ENCODE measurements around the gene SPN. TPM values are rescaled to one million over a fixed set of nuclear protein-coding genes. Genes with fewer than 3 reads are reported as not detected.

Gene SPN
- total and polyA plus RNA-seq, 7 donors = 0.28 to 13.3 (median 1.1) TPM

Other genes starting within 250 kb of the SPN start
- gene BOLA2, start 208.9 kb upstream of the SPN start, total RNA-seq = 10 to 100 TPM in 3 of 4 donors, 1 to 10 TPM in 1; 9.4 to 17.1 (median 13.2) TPM
- gene BOLA2, start 208.9 kb upstream of the SPN start, polyA plus RNA-seq = 10 to 100 TPM; 32.4 to 39.1 (median 36.6) TPM
- gene SLX1B, start 208.7 kb upstream of the SPN start, total RNA-seq = 10 to 100 TPM in 3 of 4 donors, 1 to 10 TPM in 1; 3.0 to 18.3 (median 11.8) TPM
- 10 to 100 TPM; 21.6 to 44.4 (median 37.5) TPM for gene SLX1B, start 208.7 kb upstream of the SPN start, polyA plus RNA-seq
- gene SULT1A4, start 203.3 kb upstream of the SPN start, total RNA-seq = 10 to 100 TPM in 1 of 4 donors, 1 to 10 TPM in 2, not detected in 1; 2.0 to 10.3 (median 7.5) TPM
- 100 to 1,000 TPM in 2 of 3 donors, 10 to 100 TPM in 1; 61.3 to 132 (median 115) TPM for gene SULT1A4, start 203.3 kb upstream of the SPN start, polyA plus RNA-seq
- 10 to 100 TPM; 12.8 to 81.7 (median 38.0) TPM for gene NPIPB12, start 156.8 kb upstream of the SPN start, total RNA-seq
- 10 to 100 TPM in 2 of 3 donors, 1 to 10 TPM in 1; 9.0 to 65.3 (median 11.8) TPM for gene NPIPB12, start 156.8 kb upstream of the SPN start, polyA plus RNA-seq
- 10 to 100 TPM in 2 of 4 donors, 1 to 10 TPM in 2; 4.3 to 11.1 (median 7.4) TPM for gene QPRT, start 15.9 kb downstream of the SPN start, total RNA-seq
- gene QPRT, start 15.9 kb downstream of the SPN start, polyA plus RNA-seq = 10 to 100 TPM; 22.2 to 40.5 (median 34.7) TPM
- 1 to 10 TPM in 2 of 4 donors, under 1 TPM in 2; 0.82 to 2.5 (median 1.0) TPM for gene C16orf54, start 82.7 kb downstream of the SPN start, total RNA-seq
- gene C16orf54, start 82.7 kb downstream of the SPN start, polyA plus RNA-seq = 10 to 100 TPM in 1 of 3 donors, under 1 TPM in 1, not detected in 1; 0.46 to 10.1 TPM
- gene ZG16, start 115.0 kb downstream of the SPN start, total RNA-seq = 1 to 10 TPM in 1 of 4 donors, not detected in 3; 1.4 TPM
- gene ZG16, start 115.0 kb downstream of the SPN start, polyA plus RNA-seq = 1,000 to 10,000 TPM in 1 of 3 donors, 100 to 1,000 TPM in 2; 237 to 1,249 (median 770) TPM
- 10 to 100 TPM; 11.5 to 16.1 (median 13.7) TPM for gene KIF22, start 127.5 kb downstream of the SPN start, total RNA-seq
- 10 to 100 TPM; 28.0 to 71.5 (median 31.2) TPM for gene KIF22, start 127.5 kb downstream of the SPN start, polyA plus RNA-seq
- 100 to 1,000 TPM in 1 of 4 donors, 10 to 100 TPM in 3; 59.6 to 102 (median 67.2) TPM for gene MAZ, start 143.3 kb downstream of the SPN start, total RNA-seq
- gene MAZ, start 143.3 kb downstream of the SPN start, polyA plus RNA-seq = 100 to 1,000 TPM; 137 to 226 (median 192) TPM
- gene PRRT2, start 148.9 kb downstream of the SPN start, total RNA-seq = 10 to 100 TPM in 2 of 4 donors, 1 to 10 TPM in 2; 5.4 to 22.7 (median 9.6) TPM
- 1 to 10 TPM in 1 of 3 donors, under 1 TPM in 1, not detected in 1; 0.69 to 2.2 TPM for gene PRRT2, start 148.9 kb downstream of the SPN start, polyA plus RNA-seq
- 10 to 100 TPM; 18.5 to 29.9 (median 25.7) TPM for gene PAGR1, start 152.9 kb downstream of the SPN start, total RNA-seq
- gene PAGR1, start 152.9 kb downstream of the SPN start, polyA plus RNA-seq = 10 to 100 TPM; 20.4 to 36.6 (median 29.1) TPM
- 10 to 100 TPM; 62.3 to 94.5 (median 68.6) TPM for gene MVP, start 157.2 kb downstream of the SPN start, total RNA-seq
- 100 to 1,000 TPM; 201 to 368 (median 265) TPM for gene MVP, start 157.2 kb downstream of the SPN start, polyA plus RNA-seq
- gene CDIPT, start 200.0 kb downstream of the SPN start, total RNA-seq = 100 to 1,000 TPM; 107 to 120 (median 111) TPM
- 10 to 100 TPM; 39.8 to 76.2 (median 51.1) TPM for gene CDIPT, start 200.0 kb downstream of the SPN start, polyA plus RNA-seq
- 1 to 10 TPM in 3 of 4 donors, under 1 TPM in 1; 0.66 to 9.1 (median 1.4) TPM for gene SEZ6L2, start 236.3 kb downstream of the SPN start, total RNA-seq
- 1 to 10 TPM in 2 of 3 donors, under 1 TPM in 1; 0.60 to 6.2 (median 1.6) TPM for gene SEZ6L2, start 236.3 kb downstream of the SPN start, polyA plus RNA-seq
- 1 to 10 TPM in 2 of 4 donors, under 1 TPM in 1, not detected in 1; 0.95 to 2.2 (median 2.1) TPM for gene ASPHD1, start 237.2 kb downstream of the SPN start, total RNA-seq
- 1 to 10 TPM; 2.4 to 3.4 (median 3.2) TPM for gene ASPHD1, start 237.2 kb downstream of the SPN start, polyA plus RNA-seq

Measured in sigmoid colon (tissue), 7 donors.